ENCODE results near the gene LPCAT1.
"Not testable (repeated sequence)": the region's sequence is repeated elsewhere in the genome, so short reads cannot be mapped to it uniquely, and the experiment has no call there.

Gene LPCAT1

DNA sequence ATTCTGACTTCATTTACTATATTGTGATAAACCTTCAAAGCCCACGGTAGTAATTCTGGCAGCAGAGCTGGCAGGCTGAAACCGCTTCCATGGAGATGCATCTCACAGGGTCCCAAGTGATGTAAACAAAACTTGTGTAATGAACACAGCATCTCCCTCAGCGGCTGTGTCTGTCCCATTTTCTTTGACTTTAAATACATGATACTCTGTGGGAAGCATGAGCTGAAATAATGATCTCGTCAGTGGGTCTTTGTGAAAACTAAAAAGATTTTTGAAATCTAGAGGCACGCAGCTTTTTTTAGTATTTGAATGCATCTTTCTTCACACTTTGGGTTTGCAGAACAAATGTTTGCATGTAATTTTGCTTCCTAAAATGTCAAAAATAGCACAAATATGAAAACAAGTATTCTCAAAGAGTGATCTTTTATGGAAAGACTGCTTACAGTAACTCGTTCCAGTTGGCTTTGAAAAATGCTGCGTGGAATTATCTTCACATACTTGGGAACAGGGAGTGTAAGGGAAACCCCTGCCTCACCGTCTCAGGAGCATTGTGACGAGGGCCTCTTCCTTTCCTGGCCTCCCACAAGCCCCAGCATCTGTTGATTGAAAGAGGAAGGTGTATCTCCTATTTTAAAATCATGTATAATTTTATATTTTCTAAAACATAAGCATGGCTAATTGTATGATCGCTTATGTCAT is 18.1 kb upstream of the LPCAT1 start:
- no peak overlapping the region for H3K27ac Mint-ChIP-seq
- no peak overlapping the region for H3K4me3 Mint-ChIP-seq
- peaks cover 18 to 22% of the 10 kb centered on the region in 2 donors for H3K4me1 Mint-ChIP-seq (ENCODE audit: low read depth in 2 of 2)
- ATAC-seq (replicated peaks), result no peak
- no peak for DNase-seq
- H3K27me3 Mint-ChIP-seq, result no peaks in the 10 kb centered on the region
- H3K36me3 Mint-ChIP-seq (ENCODE audit: insufficient read depth), result peaks cover under 1% of the 10 kb centered on the region
- H3K9me3 Mint-ChIP-seq, result no peaks in the 10 kb centered on the region

DNA sequence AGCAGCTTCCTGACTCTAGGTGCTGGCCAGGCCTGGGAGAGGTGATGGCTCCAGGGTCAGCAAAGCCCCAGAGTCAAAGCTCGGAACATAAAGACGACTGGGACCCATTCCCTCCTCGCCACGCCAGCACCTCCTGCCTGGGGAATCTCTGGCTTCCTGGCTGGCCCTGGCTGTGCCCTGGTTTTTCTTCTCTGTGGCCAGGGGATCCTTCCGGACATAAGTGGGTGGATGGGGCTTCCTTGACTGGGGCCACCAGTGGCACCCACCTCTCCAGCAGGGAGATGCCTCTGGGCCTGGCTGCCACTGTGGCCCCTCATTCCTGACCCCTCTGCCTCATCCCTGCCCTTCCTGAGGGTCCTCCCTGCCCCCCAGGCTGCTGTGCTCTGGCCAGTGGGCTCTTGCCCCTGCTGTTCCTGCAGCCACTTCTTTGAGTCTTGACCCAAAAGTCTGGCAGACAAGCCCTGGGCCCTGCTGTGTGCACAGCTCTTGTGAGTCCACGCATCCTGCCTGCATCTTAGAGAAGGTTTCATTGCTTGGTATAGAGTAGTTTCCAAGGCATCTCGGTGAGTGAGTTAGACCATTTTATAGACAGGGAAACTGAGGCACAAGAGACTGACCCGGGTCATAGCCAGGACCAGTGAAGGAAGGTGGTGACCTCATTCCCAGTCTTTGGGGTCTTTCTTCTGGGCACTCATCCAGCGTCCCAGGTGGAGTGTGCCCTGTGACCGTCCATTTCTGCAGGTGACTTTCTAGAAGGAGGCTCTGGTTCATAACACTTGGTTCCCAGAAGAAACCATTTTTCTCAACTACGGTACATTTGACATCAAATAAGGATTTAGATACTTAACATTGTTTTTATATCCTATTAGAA is 17.3 kb upstream of the LPCAT1 start:
- H3K9me3 Mint-ChIP-seq, result no peaks in the 10 kb centered on the region
- peaks cover 7% of the 10 kb centered on the region for H3K36me3 Mint-ChIP-seq (ENCODE audit: insufficient read depth)
- no peak for DNase-seq
- ATAC-seq (replicated peaks), result no peak
- H3K27me3 Mint-ChIP-seq, result no peaks in the 10 kb centered on the region
- peak overlapping the region in 1 of 2 donors; percentile 76 for H3K27ac Mint-ChIP-seq
- peaks cover 26 to 30% of the 10 kb centered on the region in 2 donors for H3K4me1 Mint-ChIP-seq (ENCODE audit: low read depth in 2 of 2)
- H3K4me3 Mint-ChIP-seq, result no peak overlapping the region

DNA sequence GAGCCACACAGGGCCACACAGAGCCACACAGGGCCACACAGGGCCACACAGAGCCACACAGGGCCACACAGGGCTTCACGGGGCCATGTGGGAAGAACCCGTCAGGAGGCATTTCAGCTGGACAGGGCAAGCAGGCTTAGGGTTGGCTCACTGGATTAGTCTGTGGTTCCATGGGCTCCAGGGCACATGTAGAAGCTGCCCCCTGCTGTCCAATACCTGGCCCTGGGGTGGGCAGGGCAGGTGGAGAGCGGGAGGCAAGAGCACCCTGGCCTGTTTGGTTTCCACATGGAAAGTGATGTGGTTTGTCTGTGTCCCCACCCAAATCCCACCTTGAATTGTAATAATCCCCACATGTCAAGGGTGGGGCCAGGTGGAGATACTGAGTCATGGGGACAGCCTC is 16.4 kb upstream of the LPCAT1 start:
- DNase-seq (peak in 1 of 3 experiments; percentile 29), ATAC-seq (replicated peaks) (no peak)
- no peaks in the 10 kb centered on the region for H3K27me3 Mint-ChIP-seq
- H3K4me1 Mint-ChIP-seq (ENCODE audit: low read depth in 2 of 2), result peaks cover 29 to 30% of the 10 kb centered on the region in 2 donors
- H3K9me3 Mint-ChIP-seq, result no peaks in the 10 kb centered on the region
- no peak overlapping the region for H3K4me3 Mint-ChIP-seq
- H3K27ac Mint-ChIP-seq, result peak overlapping the region in 1 of 2 donors; percentile 76
- H3K36me3 Mint-ChIP-seq (ENCODE audit: insufficient read depth), result peaks cover 11% of the 10 kb centered on the region

DNA sequence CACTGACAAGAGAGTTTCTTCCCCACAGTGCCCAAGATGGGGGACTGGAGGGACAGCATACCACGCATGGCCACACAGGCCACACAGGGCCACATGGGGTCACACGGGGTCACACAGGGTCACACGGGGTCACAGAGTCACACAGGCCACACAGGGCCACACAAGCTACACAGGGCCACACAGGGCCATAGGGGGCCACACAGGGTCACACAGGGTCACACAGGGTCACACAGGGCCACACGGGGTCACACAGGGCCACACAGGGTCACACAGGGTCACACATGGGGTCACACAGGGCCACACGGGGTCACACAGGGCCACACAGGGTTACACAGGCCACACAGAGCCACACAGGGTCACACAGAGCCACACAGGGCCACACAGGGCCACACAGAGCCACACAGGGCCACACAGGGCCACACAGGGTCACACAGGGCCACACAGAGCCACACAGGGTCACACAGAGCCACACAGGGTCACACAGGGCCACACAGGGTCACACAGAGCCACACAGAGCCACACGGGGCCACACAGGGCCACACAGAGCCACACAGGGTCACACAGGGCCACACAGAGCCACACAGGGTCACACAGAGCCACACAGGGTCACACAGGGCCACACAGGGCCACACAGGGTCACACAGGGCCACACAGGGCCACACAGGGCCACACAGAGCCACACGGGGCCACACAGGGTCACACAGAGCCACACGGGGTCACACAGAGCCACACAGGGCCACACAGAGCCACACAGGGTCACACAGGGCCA is 15.8 kb upstream of the LPCAT1 start:
- Mint-ChIP-seq H3K36me3 (ENCODE audit: insufficient read depth) (peaks cover 11% of the 10 kb centered on the region), H3K4me1 (ENCODE audit: low read depth in 2 of 2) (peaks cover 28 to 32% of the 10 kb centered on the region in 2 donors), H3K27ac (peak overlapping the region; percentile 93 to 94)
- H3K9me3 Mint-ChIP-seq; ATAC-seq (replicated peaks); DNase-seq; H3K4me3 Mint-ChIP-seq; H3K27me3 Mint-ChIP-seq: not testable (repeated sequence)

DNA sequence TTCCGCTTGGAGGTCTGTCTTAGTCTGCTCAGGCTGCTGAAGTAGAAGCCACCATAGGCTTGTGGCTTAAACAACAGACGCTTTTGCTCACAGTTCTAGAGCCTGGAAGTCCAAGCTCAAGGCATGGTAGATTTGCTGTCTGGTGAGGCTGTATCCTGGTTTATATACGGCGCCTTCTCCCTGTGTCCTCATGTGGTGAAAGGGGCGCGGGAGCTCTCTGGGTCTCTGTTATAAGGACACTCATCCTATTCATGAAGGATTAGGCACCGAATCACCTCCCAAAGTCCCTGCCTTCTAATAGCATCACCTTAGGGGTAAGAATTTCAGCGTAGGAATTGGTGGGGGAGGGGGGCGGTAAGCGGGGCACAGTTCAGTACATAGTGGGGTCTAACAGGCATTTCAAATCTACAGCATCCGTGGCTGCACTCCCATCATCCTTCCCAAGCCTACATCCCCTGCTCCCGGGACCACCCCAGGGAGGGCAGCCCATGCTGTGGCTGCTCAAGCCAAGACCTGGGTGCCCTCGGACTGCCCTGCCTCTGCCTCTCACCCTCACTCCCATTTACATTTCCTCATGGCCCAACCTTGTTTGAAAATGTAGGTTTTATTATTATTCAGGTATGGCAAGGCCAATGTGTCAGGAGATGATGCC is 15.1 kb upstream of the LPCAT1 start:
- Mint-ChIP-seq H3K36me3 (ENCODE audit: insufficient read depth) (peaks cover 11% of the 10 kb centered on the region), H3K27me3 (no peaks in the 10 kb centered on the region), H3K4me3 (peak overlapping the region; percentile 21 to 46), H3K27ac (peak overlapping the region; percentile 93 to 94), H3K9me3 (no peaks in the 10 kb centered on the region), H3K4me1 (ENCODE audit: low read depth in 2 of 2) (peaks cover 28 to 32% of the 10 kb centered on the region in 2 donors)
- no peak for DNase-seq
- ATAC-seq (replicated peaks), result no peak

DNA sequence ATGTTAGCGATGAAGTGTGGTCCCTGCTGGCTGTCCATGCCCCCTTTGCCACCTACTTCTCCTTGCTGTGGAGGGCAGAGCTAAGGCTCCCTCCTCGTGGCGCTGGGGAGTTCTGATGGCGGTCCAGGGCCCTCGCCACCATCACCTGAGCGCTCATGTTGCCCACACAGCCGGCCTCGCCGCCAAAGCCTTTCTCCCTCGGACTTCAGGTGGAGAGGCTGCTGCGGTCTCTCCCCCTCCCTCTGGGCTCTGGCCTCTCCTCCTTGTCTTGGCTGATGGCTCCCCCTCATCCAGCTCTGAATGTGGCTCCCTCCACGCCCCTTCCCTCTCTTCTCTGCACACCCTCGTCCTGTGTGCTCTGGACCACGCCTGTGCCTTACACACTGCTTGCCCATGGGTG is 14.5 kb upstream of the LPCAT1 start:
- Mint-ChIP-seq H3K36me3 (ENCODE audit: insufficient read depth) (peaks cover 11% of the 10 kb centered on the region), H3K4me3 (peak overlapping the region; percentile 21 to 46), H3K27ac (peak overlapping the region; percentile 93 to 94), H3K27me3 (no peaks in the 10 kb centered on the region), H3K4me1 (ENCODE audit: low read depth in 2 of 2) (peaks cover 28 to 32% of the 10 kb centered on the region in 2 donors), H3K9me3 (no peaks in the 10 kb centered on the region)
- ATAC-seq (replicated peaks), result no peak
- no peak for DNase-seq

DNA sequence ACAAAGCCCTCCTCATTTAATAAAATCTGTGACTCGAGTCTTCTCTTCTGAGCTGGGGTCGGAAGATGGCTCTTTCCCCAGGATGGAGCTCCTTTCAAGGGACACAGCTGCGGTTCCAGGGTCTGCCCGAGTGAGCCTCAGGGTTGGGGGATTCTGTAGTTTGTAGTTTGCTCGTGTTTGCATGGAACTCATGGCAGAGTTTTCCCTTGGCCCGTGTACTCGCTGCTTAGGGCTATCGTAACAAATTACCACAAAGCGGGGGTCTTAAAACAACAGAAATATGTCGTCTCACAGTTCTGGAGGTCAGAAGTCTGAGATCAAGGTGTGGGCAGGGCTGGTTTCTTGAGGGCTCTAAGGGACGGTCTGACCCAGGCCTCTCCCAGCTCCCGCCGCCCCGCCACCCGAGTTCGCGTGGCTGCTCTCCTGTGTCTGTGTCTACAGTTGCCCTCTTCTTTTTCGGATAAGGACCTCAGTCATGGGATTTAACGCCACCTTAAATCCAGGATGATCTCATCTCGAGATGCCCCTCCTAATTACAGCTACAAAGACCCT is 13.9 kb upstream of the LPCAT1 start:
- H3K4me3 Mint-ChIP-seq, result peak overlapping the region in 1 of 2 donors; percentile 21
- H3K9me3 Mint-ChIP-seq, result no peaks in the 10 kb centered on the region
- peak overlapping the region; percentile 96 to 98 for H3K27ac Mint-ChIP-seq
- ATAC-seq (replicated peaks) (no peak), DNase-seq (no peak)
- peaks cover 28 to 32% of the 10 kb centered on the region in 2 donors for H3K4me1 Mint-ChIP-seq (ENCODE audit: low read depth in 2 of 2)
- peaks cover 11% of the 10 kb centered on the region for H3K36me3 Mint-ChIP-seq (ENCODE audit: insufficient read depth)
- no peaks in the 10 kb centered on the region for H3K27me3 Mint-ChIP-seq

DNA sequence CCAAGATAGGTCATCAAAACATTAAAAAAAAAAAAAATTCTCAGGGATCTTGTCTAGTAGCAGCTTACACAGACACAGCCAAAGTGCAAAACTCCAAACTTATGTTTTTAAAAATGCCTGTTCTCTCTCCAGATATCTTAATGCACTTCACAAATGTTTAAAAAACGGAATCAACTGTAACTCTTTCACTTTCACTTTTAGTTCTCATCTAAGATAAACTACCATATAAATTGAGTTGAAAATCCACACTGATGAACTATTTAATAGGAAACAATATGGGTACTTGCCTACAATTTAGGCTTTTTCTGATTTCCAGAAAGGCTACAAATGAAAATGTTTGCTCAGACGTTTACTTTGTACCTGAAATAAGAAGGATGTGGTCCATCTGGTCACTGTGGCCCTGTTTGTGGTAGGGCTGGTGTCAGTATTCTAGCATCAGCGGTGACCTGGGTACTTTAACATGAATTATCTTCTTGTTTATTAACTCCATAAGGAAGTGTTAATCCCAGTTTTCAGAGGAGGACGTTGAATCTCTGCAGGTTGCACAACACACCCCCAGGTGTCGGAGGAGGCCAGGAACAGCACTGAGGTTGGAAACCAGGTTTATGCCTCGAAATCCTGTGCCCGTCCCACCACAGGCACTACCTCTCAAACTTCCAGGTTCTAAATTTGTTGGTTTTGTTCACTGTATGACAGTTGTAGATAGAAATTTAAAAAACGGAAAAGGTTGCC is 13.3 kb upstream of the LPCAT1 start:
- Mint-ChIP-seq H3K27ac (peak overlapping the region; percentile 96 to 98), H3K27me3 (no peaks in the 10 kb centered on the region), H3K4me1 (ENCODE audit: low read depth in 2 of 2) (peaks cover 28 to 32% of the 10 kb centered on the region in 2 donors), H3K4me3 (peak overlapping the region; percentile 79 to 83), H3K9me3 (no peaks in the 10 kb centered on the region), H3K36me3 (ENCODE audit: insufficient read depth) (peaks cover 11% of the 10 kb centered on the region)
- no peak for DNase-seq
- ATAC-seq (replicated peaks), result no peak

DNA sequence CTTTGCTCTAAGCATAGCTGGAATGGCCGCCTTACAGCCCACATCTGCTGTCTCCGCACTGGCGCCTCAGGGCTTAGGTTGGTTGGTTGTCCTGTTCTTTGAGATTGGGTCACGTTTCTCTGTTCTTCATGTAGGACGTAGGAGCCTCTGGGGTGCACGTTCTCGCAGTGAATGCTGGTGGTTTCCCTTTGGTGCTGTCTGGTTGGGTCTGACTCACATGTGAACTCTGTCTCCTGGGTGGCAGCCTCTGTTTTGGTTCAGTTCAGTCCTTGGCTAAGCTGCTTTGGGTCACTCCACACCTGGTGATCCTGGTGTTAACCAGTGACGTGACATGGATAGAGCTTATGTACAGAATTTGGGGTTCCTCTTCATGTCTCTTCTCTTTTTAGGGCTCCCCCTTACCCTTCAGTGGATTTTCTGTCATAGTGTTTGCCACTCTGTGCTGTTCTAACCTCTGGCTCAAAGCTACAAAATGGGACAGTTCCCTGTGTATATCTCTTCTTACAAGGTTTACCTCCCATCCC is 12.6 kb upstream of the LPCAT1 start:
- H3K27ac Mint-ChIP-seq, result peak overlapping the region; percentile 96 to 98
- peak overlapping the region; percentile 79 to 83 for H3K4me3 Mint-ChIP-seq
- DNase-seq, result peak; percentile 65 to 77 (median 71)

DNA sequence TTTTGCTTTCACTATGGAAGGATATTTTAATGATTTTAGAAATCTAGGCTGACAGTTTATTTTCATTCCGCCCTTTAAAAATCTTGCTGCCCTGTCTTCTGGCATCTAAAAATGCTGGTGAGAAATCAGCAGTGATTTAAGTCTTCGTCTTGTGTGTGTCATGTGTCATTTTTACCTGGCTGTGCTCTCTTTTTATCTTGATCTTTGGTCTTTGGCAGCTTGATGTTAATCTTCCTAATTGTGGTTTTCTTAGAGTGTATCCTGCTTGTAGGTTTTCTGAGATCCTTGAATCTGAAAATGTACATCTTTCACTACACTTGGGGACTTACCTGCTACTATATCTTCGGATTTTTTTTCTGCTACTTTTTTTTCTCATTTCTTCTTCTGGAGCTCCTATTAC is 11.9 kb upstream of the LPCAT1 start:
- peaks cover 11% of the 10 kb centered on the region for H3K36me3 Mint-ChIP-seq (ENCODE audit: insufficient read depth)
- ATAC-seq (replicated peaks) (peak; percentile 3), DNase-seq (no peak)
- no peaks in the 10 kb centered on the region for H3K27me3 Mint-ChIP-seq
- peak overlapping the region; percentile 96 to 98 for H3K27ac Mint-ChIP-seq
- peaks cover 28 to 32% of the 10 kb centered on the region in 2 donors for H3K4me1 Mint-ChIP-seq (ENCODE audit: low read depth in 2 of 2)
- no peaks in the 10 kb centered on the region for H3K9me3 Mint-ChIP-seq
- peak overlapping the region; percentile 79 to 83 for H3K4me3 Mint-ChIP-seq

More for the DNA sequence above, 12.6 kb upstream of the LPCAT1 start:
- Mint-ChIP-seq H3K4me1 (ENCODE audit: low read depth in 2 of 2) (peaks cover 28 to 32% of the 10 kb centered on the region in 2 donors), H3K27me3 (no peaks in the 10 kb centered on the region), H3K36me3 (ENCODE audit: insufficient read depth) (peaks cover 11% of the 10 kb centered on the region), H3K9me3 (no peaks in the 10 kb centered on the region)
- peak; percentile 96 for ATAC-seq (replicated peaks)

DNA sequence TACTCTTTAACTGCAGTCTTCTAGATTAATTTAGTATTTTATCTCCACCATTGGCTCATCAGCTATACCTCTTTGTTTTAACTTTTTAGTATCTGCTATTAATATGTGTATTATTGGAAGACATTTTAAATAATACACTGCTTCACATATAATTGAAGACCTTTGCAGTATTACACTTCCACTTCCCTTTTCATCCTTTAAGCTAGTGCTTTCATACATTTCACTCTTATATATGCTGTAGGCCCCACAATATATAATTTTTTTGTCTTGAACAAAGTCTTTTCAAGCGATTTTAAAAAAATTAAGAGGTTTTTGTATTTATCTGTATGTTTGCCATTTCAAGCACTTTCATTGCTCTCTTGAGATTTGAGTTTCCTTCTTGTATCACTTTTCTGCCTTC is 8.6 kb upstream of the LPCAT1 start:
- no peak for ATAC-seq (replicated peaks)
- H3K9me3 Mint-ChIP-seq, result no peaks in the 10 kb centered on the region
- no peaks in the 10 kb centered on the region for H3K27me3 Mint-ChIP-seq
- H3K36me3 Mint-ChIP-seq (ENCODE audit: insufficient read depth), result peaks cover 14% of the 10 kb centered on the region
- no peak for DNase-seq
- no peak overlapping the region for H3K4me3 Mint-ChIP-seq
- H3K4me1 Mint-ChIP-seq (ENCODE audit: low read depth in 2 of 2), result peaks cover 20 to 29% of the 10 kb centered on the region in 2 donors
- H3K27ac Mint-ChIP-seq, result no peak overlapping the region

DNA sequence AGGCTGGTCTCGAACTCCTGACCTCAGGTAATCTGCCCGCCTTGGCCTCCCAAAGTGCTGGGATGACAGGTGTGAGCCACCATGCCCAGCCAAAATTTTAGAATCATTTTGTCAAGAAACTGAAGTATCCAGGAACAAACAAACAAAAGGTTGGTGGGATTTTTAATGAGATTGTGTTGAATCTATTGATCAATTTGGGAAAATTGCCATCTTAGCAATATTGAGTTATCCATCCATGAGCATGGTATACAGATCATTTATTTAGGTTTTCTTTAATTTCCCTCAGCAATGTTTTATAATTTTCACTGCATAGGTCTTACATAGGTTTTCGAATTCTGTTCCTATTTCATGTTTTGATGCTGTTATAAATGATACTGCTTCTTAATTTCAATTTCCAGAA is 5.7 kb upstream of the LPCAT1 start:
- H3K9me3 Mint-ChIP-seq, result no peaks in the 10 kb centered on the region
- no peaks in the 10 kb centered on the region for H3K27me3 Mint-ChIP-seq
- H3K4me3 Mint-ChIP-seq, result no peak overlapping the region
- peaks cover 9% of the 10 kb centered on the region for H3K36me3 Mint-ChIP-seq (ENCODE audit: insufficient read depth)
- peaks cover 3 to 7% of the 10 kb centered on the region in 2 donors for H3K4me1 Mint-ChIP-seq (ENCODE audit: low read depth in 2 of 2)
- no peak overlapping the region for H3K27ac Mint-ChIP-seq
- ATAC-seq (replicated peaks), result no peak
- no peak for DNase-seq

All from effector memory CD8-positive, alpha-beta T cell (primary cell).